ENCODE data around the gene MYD88.
A peak's percentile ranks its signal among the peaks of the same experiment; 100 is the strongest.

The MYD88 gene

GRCh38 chr3:38164952-38165721, 26.7 kb downstream of the MYD88 start, which contains the start of gene OXSR1:
TSS of gene OXSR1 (plus strand) at chr3:38165537. CDS start at chr3:38165877, 340 bp downstream.
- DNase-seq (ENCODE audit: low read depth, low spot score) = peak; percentile 100

- no peak for DNase-seq (ENCODE audit: low read depth, low spot score)
Observed at GRCh38 chr3:38165722-38166387, 27.4 kb downstream of the MYD88 start.

DNA sequence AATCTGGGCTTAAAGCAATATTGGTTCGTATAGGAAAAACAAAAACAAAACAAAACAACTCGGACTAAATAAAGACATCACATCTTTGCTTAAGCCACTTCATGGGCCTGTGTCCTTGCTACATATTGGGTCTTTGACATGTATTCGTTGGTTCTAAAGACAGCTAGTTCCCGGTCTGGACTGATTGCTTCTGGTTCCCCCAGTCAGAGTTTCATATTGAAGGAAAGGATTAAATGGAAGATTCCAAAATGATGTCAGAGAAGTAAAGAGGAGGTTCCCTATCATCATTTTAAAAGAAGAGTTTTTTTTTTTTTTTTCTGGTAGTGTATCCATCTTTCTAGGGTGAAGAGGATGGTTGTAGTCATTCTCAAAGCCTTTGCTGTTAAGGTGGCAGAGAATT, 29.1 kb downstream of the MYD88 start:
- no peak for DNase-seq (ENCODE audit: low read depth, low spot score)

- peak; percentile 77 for DNase-seq (ENCODE audit: low read depth, low spot score)
Observed at GRCh38 chr3:38168151-38169026, 29.9 kb downstream of the MYD88 start.

GRCh38 chr3:38169027-38169317, 30.5 kb downstream of the MYD88 start:
- no peak for DNase-seq (ENCODE audit: low read depth, low spot score)

DNA sequence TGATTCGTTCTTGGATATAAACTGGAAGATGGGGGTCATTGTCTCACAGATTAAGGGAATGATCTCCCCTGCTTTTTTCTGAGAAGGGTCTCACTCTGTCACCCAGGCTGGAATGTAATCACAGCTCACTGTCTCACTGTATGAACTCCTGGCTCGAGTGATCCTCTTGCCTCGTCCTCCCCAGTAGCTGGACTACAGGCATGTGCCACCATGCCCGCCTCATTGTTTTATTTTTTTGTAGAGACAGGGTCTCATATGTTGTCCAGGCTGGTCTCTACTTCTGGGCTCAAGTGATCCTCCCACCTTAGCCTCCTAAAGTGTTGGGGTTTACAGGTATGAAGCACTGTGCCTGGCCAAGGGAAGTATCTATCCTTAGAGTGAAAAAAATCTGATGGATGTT, 32.3 kb downstream of the MYD88 start:
- DNase-seq (ENCODE audit: low read depth, low spot score) = no peak

DNA sequence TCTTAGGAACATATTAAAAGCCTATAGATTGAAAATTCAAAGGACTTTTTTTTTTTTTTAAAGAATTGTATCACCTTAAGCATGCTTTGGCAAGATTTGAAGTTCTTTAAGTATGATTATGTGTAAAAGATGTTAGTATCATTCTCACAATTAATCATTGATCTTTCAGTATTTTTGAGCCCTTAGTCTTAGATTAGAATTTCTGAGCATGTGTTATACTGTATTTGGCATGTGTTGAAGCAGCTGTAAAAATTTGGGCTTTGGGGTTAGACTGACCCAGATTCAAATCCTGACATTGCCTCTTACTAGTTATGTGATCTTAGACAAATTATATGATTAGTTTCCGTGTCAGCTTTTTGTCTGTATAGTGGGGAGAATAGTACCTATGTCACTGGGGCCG, 33.2 kb downstream of the MYD88 start:
- no peak for DNase-seq (ENCODE audit: low read depth, low spot score)

- no peak for DNase-seq (ENCODE audit: low read depth, low spot score)
Observed at GRCh38 chr3:38173834-38174418, 35.5 kb downstream of the MYD88 start.

- peak; percentile 8 for DNase-seq (ENCODE audit: low read depth, low spot score)
Observed at GRCh38 chr3:38177181-38177580, 38.7 kb downstream of the MYD88 start.

DNA sequence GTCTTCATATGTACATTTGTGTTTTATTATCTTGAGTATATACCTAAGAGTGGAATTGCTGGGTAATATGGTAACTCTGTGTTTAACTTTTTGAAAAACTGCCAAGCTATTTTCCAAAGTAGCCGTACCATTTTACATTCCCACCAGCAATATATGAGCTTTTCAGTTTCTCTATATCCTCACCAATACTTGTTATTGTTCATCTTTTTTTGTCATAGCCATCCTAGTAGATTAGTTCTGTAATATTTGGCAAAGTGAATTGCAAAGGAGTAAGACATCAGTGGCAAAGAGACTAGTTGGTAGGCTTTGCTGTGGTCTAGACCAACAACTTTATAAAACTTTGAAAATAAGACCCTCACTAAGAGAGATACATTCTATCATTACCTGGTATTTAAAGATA, 48.3 kb downstream of the MYD88 start:
- DNase-seq (ENCODE audit: low read depth, low spot score) = no peak

DNA sequence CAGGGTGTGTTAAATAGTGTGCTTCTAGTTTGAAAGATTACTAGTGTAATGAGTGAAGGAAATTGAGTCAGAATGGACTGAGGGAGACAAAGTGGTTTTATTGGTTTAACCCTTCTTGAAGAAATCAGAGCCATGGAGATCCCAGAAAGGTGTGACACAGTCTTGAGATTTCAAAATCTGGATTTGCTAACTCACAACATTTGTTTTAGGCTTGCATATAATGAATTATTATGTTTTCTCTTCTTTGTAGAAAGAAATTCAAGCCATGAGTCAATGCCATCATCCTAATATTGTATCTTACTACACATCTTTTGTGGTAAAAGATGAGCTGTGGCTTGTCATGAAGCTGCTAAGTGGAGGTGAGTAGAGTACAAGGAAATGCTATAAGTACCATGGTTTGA, 52.0 kb downstream of the MYD88 start:
- DNase-seq (ENCODE audit: low read depth, low spot score) = no peak

All from astrocyte of the hippocampus (primary cell).